OCI-LY3 (cell line): Measurements from ENCODE around the gene GPR160.
A peak's percentile ranks its signal among the peaks of the same experiment; 100 is the strongest.
"Not testable (repeated sequence)": the region's sequence is repeated elsewhere in the genome, so short reads cannot be mapped to it uniquely, and the experiment has no call there.

ENCODE experiments used
- H2AFZ ChIP-seq: fragments of 200-600, 300-600 bp; shearing (Covaris generic); 2 replicates; pipeline ENCODE4 v1.6.0; 2014; ENCODE audit warnings: antibody characterized with exemption, low read depth, low read length
- H3K27ac ChIP-seq: fragments of 200-600, 300-600 bp; sonication (generic); 2 replicates; pipeline ENCODE4 v1.5.1; 2014; ENCODE audit warnings: mild to moderate bottlenecking, low read length, moderate library complexity, mixed read lengths
- H3K27me3 ChIP-seq: fragments of 200-600, 300-600 bp; sonication (generic); 2 replicates; pipeline ENCODE4 v1.6.1; 2014; ENCODE audit warnings: low read depth, low read length, mixed read lengths
- H3K36me3 ChIP-seq: fragments of 200-600, 300-600 bp; sonication (generic); replicated peaks from 2 replicates; pipeline ENCODE3; 2014; ENCODE audit warnings: low read depth, low read length, mixed read lengths
- H3K4me1 ChIP-seq: fragments of 300-600, 200-600 bp; sonication (generic); 2 replicates; pipeline ENCODE4 v1.6.1; 2014; ENCODE audit warnings: low read length, mixed read lengths
- H3K4me2 ChIP-seq: fragments of 200-600, 300-600 bp; sonication (generic); 2 replicates; pipeline ENCODE4 v1.6.1; 2014; ENCODE audit warnings: low read length, mixed read lengths
- H3K4me3 ChIP-seq: fragments of 300-600, 200-600 bp; sonication (generic); 2 replicates; pipeline ENCODE4 v1.5.1; 2014; ENCODE audit warnings: antibody characterized with exemption, mild to moderate bottlenecking, low read length, moderate library complexity
- H3K79me2 ChIP-seq: fragments of 300-600, 200-600 bp; shearing (Covaris generic); 2 replicates; pipeline ENCODE4 v1.6.1; 2014; ENCODE audit warnings: mild to moderate bottlenecking, low read length, mixed read lengths
- H3K9ac ChIP-seq: fragments of 300-600, 200-600 bp; shearing (Covaris generic); 2 replicates; pipeline ENCODE4 v1.6.0; 2014; ENCODE audit warnings: mild to moderate bottlenecking, low read length, moderate library complexity
- H3K9me3 ChIP-seq: fragments of 200-600, 300-600 bp; shearing (Covaris generic); 2 replicates; pipeline ENCODE4 v1.6.1; 2014; ENCODE audit warnings: low read length, mixed read lengths; ENCODE audit not compliant: insufficient read depth
- H4K20me1 ChIP-seq: fragments of 200-600, 300-600 bp; sonication (generic); 2 replicates; pipeline ENCODE4 v1.6.1; 2016; ENCODE audit warnings: low read length, mixed read lengths; ENCODE audit not compliant: insufficient read depth
- EZH2phosphoT487 ChIP-seq: fragments of 200-600 bp; shearing (Covaris generic); IDR thresholded peaks from 2 replicates; pipeline ENCODE4 v1.6.1; 2018; ENCODE audit warnings: antibody characterized with exemption, mixed run types, low read depth
- TF ChIP-seq, protein P1 (sequence below): fragments of 200-600, 300-600 bp; sonication (generic); IDR thresholded peaks from 2 replicates; pipeline ENCODE4 v1.5.1; 2014; ENCODE audit warnings: antibody characterized with exemption, low read length, low read depth

GPR160 gene

DNA sequence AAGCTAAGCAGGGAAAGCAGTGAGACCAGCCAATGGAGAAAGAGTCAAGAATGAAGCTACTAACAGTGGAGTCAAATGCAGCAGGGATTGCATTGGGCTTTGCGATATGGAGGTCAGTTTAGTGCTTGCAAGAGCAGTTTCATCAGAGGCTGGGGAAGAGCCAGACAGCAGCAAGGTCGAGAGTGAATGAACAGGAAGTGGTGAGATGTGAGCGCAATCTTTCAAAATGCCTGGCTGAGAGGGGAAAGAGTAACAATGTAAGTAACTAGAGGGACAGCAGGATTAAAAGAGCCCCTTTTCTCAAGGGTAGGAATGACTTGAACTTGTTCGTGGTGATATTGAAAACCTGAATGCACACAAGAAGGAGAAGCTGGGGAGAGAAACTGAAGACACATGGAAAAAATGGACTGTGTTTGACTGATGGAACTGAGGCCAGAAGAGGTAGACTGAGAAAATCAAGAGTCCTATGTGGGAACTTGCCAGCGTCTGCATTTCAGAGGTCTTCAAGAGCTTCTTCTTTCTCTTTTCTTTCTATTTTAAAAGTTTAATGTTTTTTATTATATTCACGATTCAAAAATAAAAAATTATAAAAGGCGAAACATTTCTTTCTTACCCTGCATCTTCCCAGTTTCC lies 30.6 kb upstream of the GPR160 start:
- peaks cover 20% of the 10 kb centered on the region for H3K27me3 ChIP-seq
- TF ChIP-seq EZH2phosphoT487: no peak
- TF ChIP-seq, protein P1, sequence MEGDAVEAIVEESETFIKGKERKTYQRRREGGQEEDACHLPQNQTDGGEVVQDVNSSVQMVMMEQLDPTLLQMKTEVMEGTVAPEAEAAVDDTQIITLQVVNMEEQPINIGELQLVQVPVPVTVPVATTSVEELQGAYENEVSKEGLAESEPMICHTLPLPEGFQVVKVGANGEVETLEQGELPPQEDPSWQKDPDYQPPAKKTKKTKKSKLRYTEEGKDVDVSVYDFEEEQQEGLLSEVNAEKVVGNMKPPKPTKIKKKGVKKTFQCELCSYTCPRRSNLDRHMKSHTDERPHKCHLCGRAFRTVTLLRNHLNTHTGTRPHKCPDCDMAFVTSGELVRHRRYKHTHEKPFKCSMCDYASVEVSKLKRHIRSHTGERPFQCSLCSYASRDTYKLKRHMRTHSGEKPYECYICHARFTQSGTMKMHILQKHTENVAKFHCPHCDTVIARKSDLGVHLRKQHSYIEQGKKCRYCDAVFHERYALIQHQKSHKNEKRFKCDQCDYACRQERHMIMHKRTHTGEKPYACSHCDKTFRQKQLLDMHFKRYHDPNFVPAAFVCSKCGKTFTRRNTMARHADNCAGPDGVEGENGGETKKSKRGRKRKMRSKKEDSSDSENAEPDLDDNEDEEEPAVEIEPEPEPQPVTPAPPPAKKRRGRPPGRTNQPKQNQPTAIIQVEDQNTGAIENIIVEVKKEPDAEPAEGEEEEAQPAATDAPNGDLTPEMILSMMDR: no peak
- H3K36me3 ChIP-seq: no peaks in the 10 kb centered on the region
- no peak overlapping the region for H3K9ac ChIP-seq
- H3K4me1 ChIP-seq: peaks cover 7% of the 10 kb centered on the region; the same call in 1 of the 2 replicates
- H3K9me3 ChIP-seq: no peaks in the 10 kb centered on the region
- H2AFZ ChIP-seq: peak overlapping the region; percentile 56
- H3K4me2 ChIP-seq: peak overlapping the region; percentile 39
- no peak overlapping the region for H3K27ac ChIP-seq
- no peaks in the 10 kb centered on the region for H3K79me2 ChIP-seq
- H4K20me1 ChIP-seq: no peaks in the 10 kb centered on the region
- H3K4me3 ChIP-seq: no peak overlapping the region

DNA sequence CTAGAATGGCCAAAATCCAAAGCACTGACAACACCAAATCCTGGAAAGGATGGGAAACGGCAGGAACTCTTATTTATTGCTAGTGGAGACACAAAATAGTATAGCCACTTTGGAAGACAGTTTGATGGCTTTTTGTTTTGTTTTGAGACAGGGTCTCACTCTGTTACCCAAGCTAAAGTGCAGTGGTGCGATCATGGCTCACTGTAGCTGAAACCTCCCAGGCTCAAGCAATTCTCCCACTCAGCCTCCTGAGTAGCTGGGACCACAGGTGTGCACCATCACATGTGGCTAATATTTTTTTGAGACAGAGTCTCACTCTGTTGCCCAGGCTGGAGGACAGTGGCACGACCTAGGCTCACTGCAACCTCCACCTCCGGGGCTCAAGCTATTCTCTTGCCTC lies 27.3 kb upstream of the GPR160 start:
- no peak for TF ChIP-seq EZH2phosphoT487
- TF ChIP-seq, protein P1: no peak
- Histone ChIP-seq H3K9me3 (no peaks in the 10 kb centered on the region), H3K79me2 (no peaks in the 10 kb centered on the region), H4K20me1 (no peaks in the 10 kb centered on the region), H3K27ac (no peak overlapping the region), H3K4me3 (no peak overlapping the region), H3K9ac (no peak overlapping the region), H3K36me3 (no peaks in the 10 kb centered on the region), H2AFZ (no peak overlapping the region), H3K27me3 (peaks cover 29% of the 10 kb centered on the region), H3K4me2 (no peak overlapping the region), H3K4me1 (peaks cover 7% of the 10 kb centered on the region; the same call in 1 of the 2 replicates)

- no peak overlapping the region for H2AFZ ChIP-seq
These were observed 25.0 kb upstream of the GPR160 start for GRCh38 chr3:170012683-170013400.

GRCh38 chr3:170016057-170016456 lies 21.7 kb upstream of the GPR160 start:
- no peak overlapping the region for H3K4me3 ChIP-seq
- H3K79me2 ChIP-seq: no peaks in the 10 kb centered on the region
- H3K27me3 ChIP-seq: peaks cover 46% of the 10 kb centered on the region
- H3K36me3 ChIP-seq: no peaks in the 10 kb centered on the region
- H3K9me3 ChIP-seq: no peaks in the 10 kb centered on the region
- H3K4me1 ChIP-seq: no peaks in the 10 kb centered on the region
- no peaks in the 10 kb centered on the region for H4K20me1 ChIP-seq
- no peak overlapping the region for H2AFZ ChIP-seq
- no peak overlapping the region for H3K9ac ChIP-seq
- H3K4me2 ChIP-seq: no peak overlapping the region
- TF ChIP-seq EZH2phosphoT487: no peak
- TF ChIP-seq, protein P1: no peak
- no peak overlapping the region for H3K27ac ChIP-seq

More at GRCh38 chr3:170012683-170013400, 25.0 kb upstream of the GPR160 start:
- Histone ChIP-seq H3K4me1 (no peaks in the 10 kb centered on the region), H3K27ac (no peak overlapping the region), H3K9ac (no peak overlapping the region), H4K20me1 (no peaks in the 10 kb centered on the region), H3K4me3 (no peak overlapping the region), H3K4me2 (no peak overlapping the region), H3K9me3 (no peaks in the 10 kb centered on the region), H3K36me3 (no peaks in the 10 kb centered on the region), H3K79me2 (no peaks in the 10 kb centered on the region), H3K27me3 (peaks cover 42% of the 10 kb centered on the region)
- TF ChIP-seq EZH2phosphoT487: no peak
- TF ChIP-seq, protein P1: no peak

DNA sequence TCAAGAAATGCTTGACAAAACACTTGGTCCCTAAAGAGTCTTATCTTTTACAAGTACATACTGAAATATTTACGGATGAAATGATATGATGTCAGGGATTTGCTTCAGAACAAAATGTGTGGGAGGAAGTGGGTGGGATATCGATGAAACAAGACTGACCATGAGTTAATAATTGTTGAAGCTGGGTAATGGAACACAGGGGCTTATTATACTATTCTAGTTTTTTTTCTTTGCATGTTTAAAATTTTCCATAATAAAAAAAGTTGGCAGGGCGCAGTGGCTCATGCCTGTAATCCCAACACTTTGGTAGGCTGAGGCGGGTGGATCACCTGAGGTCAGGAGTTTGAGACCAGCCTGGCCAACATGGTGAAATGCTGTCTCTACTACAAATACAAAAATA lies 18.5 kb upstream of the GPR160 start:
- H4K20me1 ChIP-seq, H3K9me3 ChIP-seq, H3K4me1 ChIP-seq, H3K4me2 ChIP-seq, H3K79me2 ChIP-seq, H3K9ac ChIP-seq, H3K36me3 ChIP-seq, H3K27ac ChIP-seq, H2AFZ ChIP-seq, H3K4me3 ChIP-seq: not testable (repeated sequence)
- peaks cover 52% of the 10 kb centered on the region for H3K27me3 ChIP-seq
